ENCODE data around the gene TSHZ3. TPM values are rescaled to one million over a fixed set of nuclear protein-coding genes. Genes with fewer than 3 reads are reported as not detected.

Gene TSHZ3
- total and polyA plus RNA-seq, 11 donors, result 0.88 to 11.5 (median 2.4) TPM

GRCh38 chr19:31386806-31387205 is 37.6 kb upstream of the TSHZ3 start:
- Histone ChIP-seq H3K9me3 (no peaks in the 10 kb centered on the region), H3K36me3 (no peaks in the 10 kb centered on the region), H3K4me3 (no peak overlapping the region), H3K27me3 (peaks cover 0 to 9% (median 0%) of the 10 kb centered on the region in 9 donors), H3K4me1 (no peaks in the 10 kb centered on the region), H3K27ac (no peak overlapping the region)
- TF ChIP-seq POLR2A (IDR thresholded peaks at IDR 0.05) (no peak), CTCF (IDR thresholded peaks at IDR 0.05) (no peak)
- ATAC-seq (no peak), DNase-seq (no peak)
- intact Hi-C loops (cut with DNase I), result no loop called here
- WGBS, 4 donors, result 90 to 97% (median 90%) methylated on average over 5 to 8 of the region's 8 CpGs

GRCh38 chr19:31385744-31386143 is 36.5 kb upstream of the TSHZ3 start:
- Histone ChIP-seq H3K4me3 (no peak overlapping the region), H3K36me3 (no peaks in the 10 kb centered on the region), H3K27ac (no peak overlapping the region), H3K4me1 (no peaks in the 10 kb centered on the region), H3K9me3 (no peaks in the 10 kb centered on the region), H3K27me3 (peaks cover 0 to 8% (median 0%) of the 10 kb centered on the region in 9 donors)
- intact Hi-C loops (cut with DNase I), result no loop called here
- 74 to 82% (median 80%) methylated on average over 1 of the region's 1 CpG for WGBS, 4 donors
- no peak for TF ChIP-seq CTCF (IDR thresholded peaks at IDR 0.05)
- TF ChIP-seq POLR2A (IDR thresholded peaks at IDR 0.05), result no peak
- DNase-seq (no peak), ATAC-seq (no peak)

- no peak for DNase-seq
Observed at GRCh38 chr19:31383553-31383952, 34.3 kb upstream of the TSHZ3 start.

GRCh38 chr19:31380854-31381253 is 31.6 kb upstream of the TSHZ3 start:
- H3K27ac ChIP-seq, result no peak overlapping the region
- intact Hi-C loops (cut with DNase I), result no loop called here
- H3K4me3 ChIP-seq, result no peak overlapping the region
- no peaks in the 10 kb centered on the region for H3K4me1 ChIP-seq
- DNase-seq (no peak), ATAC-seq (no peak)
- peaks cover 0 to 8% (median 0%) of the 10 kb centered on the region in 9 donors for H3K27me3 ChIP-seq
- 88 to 93% (median 90%) methylated on average over 6 of the region's 6 CpGs for WGBS, 4 donors
- no peaks in the 10 kb centered on the region for H3K36me3 ChIP-seq
- TF ChIP-seq POLR2A (IDR thresholded peaks at IDR 0.05) (no peak), CTCF (IDR thresholded peaks at IDR 0.05) (no peak)
- H3K9me3 ChIP-seq, result no peaks in the 10 kb centered on the region

More at GRCh38 chr19:31383553-31383952, 34.3 kb upstream of the TSHZ3 start:
- 93 to 100% (median 93%) methylated on average over 1 of the region's 1 CpG for WGBS, 4 donors
- Histone ChIP-seq H3K27me3 (peaks cover 0 to 8% (median 0%) of the 10 kb centered on the region in 9 donors), H3K4me3 (no peak overlapping the region), H3K9me3 (no peaks in the 10 kb centered on the region), H3K4me1 (no peaks in the 10 kb centered on the region), H3K36me3 (no peaks in the 10 kb centered on the region), H3K27ac (no peak overlapping the region)
- intact Hi-C loops (cut with DNase I), result no loop called here
- no peak for ATAC-seq
- TF ChIP-seq POLR2A (IDR thresholded peaks at IDR 0.05), result no peak
- no peak for TF ChIP-seq CTCF (IDR thresholded peaks at IDR 0.05)

Measured in heart left ventricle (tissue), 16 donors.